Erythroblast (primary cell): ENCODE results near the gene LRIG1.

Source experiments
- DNase-seq, 2 experiments: peaks; one replicate each; lab custom pipeline; 2025; lab: John Stamatoyannopoulos, UW
- GATA1 ChIP-seq: IDR thresholded peaks from 2 replicates; pipeline ENCODE4 v1.6.1; 2011; ENCODE audit warnings: low read depth, mild to moderate bottlenecking, control low read depth, low read length, moderate library complexity
- POLR2A ChIP-seq: IDR thresholded peaks from 2 replicates; pipeline ENCODE4 v1.6.1; 2011; ENCODE audit warnings: mild to moderate bottlenecking, low read length

The LRIG1 gene, protein sequence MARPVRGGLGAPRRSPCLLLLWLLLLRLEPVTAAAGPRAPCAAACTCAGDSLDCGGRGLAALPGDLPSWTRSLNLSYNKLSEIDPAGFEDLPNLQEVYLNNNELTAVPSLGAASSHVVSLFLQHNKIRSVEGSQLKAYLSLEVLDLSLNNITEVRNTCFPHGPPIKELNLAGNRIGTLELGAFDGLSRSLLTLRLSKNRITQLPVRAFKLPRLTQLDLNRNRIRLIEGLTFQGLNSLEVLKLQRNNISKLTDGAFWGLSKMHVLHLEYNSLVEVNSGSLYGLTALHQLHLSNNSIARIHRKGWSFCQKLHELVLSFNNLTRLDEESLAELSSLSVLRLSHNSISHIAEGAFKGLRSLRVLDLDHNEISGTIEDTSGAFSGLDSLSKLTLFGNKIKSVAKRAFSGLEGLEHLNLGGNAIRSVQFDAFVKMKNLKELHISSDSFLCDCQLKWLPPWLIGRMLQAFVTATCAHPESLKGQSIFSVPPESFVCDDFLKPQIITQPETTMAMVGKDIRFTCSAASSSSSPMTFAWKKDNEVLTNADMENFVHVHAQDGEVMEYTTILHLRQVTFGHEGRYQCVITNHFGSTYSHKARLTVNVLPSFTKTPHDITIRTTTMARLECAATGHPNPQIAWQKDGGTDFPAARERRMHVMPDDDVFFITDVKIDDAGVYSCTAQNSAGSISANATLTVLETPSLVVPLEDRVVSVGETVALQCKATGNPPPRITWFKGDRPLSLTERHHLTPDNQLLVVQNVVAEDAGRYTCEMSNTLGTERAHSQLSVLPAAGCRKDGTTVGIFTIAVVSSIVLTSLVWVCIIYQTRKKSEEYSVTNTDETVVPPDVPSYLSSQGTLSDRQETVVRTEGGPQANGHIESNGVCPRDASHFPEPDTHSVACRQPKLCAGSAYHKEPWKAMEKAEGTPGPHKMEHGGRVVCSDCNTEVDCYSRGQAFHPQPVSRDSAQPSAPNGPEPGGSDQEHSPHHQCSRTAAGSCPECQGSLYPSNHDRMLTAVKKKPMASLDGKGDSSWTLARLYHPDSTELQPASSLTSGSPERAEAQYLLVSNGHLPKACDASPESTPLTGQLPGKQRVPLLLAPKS

GRCh38 chr3:66500576-66501482 lies at the start of gene LRIG1:
TSS of gene LRIG1 (minus strand) at chr3:66501022. CDS start at chr3:66500407, 615 bp downstream.
- DNase-seq: peak; percentile 92 to 94
- TF ChIP-seq GATA1: no peak
- TF ChIP-seq POLR2A: peak; percentile 27

DNA sequence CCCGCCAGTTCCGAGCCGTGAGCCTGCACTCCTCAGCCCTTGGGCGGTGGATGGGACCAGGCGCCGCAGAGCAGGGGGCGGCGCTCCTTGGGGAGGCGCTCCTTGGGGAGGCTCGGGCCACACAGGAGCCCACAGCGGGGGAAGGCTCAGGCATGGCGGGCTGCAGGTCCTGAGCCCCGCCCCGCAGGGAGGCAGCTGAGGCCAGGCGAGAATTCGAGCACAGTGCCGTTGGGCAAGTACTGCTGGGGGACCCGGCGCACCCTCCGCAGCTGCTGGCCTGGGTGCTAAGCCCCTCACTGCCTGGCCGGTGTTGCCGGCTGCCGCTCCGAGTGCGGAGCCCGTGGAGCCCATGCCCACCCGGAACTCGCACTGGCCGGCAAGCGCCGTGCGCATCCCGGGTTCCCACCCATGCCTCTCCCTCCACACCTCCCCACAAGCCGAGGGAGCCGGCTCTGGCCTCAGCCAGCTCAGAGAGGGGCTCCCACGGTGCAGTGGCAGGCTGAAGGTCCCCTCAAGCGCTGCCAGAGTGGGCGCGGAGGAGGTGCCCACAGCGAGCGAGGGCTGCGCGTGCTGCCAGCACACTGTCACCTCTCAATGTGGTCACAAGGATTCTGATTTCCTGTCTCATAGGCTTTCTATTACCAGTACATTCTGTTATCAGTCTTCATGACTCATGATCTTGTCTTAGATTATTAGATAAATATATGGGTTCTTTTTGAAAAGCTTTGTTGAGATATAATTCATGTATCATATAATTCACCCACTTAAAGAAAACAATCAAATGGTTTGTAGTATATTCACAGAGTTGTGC lies 44.0 kb upstream of the LRIG1 start:
- no peak for DNase-seq
- no peak for TF ChIP-seq POLR2A
- TF ChIP-seq GATA1: no peak

DNA sequence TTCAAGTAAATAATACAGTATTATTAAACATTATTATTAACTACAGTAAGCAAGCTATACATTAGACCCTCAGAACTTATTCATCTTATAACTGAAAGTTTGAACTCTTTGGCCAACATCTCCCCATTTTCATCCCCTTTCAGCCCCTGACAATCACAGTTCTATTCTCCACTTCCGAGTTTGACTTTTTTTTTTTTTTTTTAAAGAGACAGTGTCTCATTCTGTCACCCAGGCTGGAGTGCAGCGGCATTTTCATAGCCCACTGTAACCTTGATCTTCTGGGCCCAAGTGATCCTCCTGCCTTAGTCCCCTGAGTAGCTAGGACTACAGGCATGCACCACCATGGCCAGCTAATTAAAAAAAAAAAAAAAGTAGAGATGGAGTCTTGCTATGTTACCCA lies 41.3 kb upstream of the LRIG1 start:
- DNase-seq: no peak
- TF ChIP-seq GATA1: no peak
- TF ChIP-seq POLR2A: no peak

- no peak for DNase-seq
Observed at GRCh38 chr3:66539466-66539989, 38.7 kb upstream of the LRIG1 start.

DNA sequence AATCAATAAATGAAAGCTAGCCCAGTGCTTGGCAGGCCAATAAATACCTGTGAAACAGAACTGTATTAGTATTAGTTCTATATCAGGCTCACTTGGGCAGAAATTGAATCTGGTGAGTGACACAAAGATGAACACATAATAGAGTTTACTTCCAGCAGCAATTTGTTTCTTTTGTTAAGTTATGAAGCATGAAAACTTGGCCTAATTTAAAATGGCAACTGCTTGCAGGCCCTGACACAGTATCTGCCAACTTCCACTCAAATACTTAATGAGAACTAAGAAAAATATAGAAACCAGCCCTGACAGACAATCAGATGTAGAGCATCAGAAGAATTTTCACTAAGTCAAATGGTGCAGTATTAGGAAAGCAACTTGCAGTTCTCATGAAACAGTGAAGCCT lies 37.6 kb upstream of the LRIG1 start:
- TF ChIP-seq GATA1: no peak
- TF ChIP-seq POLR2A: no peak
- DNase-seq: no peak

More at GRCh38 chr3:66539466-66539989, 38.7 kb upstream of the LRIG1 start:
- no peak for TF ChIP-seq GATA1
- TF ChIP-seq POLR2A: no peak

DNA sequence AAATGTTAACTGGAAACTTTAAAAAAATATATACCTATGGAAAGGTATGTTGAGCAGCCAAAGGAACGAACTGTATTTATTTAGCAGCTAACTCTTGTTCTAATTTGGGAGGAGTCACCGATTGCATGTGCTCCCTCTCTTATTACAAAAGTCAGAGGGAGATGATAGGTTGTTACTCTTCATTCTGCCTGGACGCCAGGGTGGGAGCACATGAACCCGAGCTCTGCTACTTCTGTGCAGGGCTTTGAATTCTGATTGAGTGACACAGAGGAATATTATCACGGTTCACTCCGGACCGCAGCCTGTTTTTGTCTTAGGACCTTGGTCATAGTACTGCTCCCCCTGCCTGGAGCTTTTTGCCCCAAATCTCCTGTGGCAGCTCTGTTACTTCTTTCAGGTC lies 36.9 kb upstream of the LRIG1 start:
- DNase-seq: no peak
- TF ChIP-seq GATA1 (no peak), POLR2A (no peak)

- no peak for DNase-seq
Observed at GRCh38 chr3:66536791-66537190, 36.0 kb upstream of the LRIG1 start.

DNA sequence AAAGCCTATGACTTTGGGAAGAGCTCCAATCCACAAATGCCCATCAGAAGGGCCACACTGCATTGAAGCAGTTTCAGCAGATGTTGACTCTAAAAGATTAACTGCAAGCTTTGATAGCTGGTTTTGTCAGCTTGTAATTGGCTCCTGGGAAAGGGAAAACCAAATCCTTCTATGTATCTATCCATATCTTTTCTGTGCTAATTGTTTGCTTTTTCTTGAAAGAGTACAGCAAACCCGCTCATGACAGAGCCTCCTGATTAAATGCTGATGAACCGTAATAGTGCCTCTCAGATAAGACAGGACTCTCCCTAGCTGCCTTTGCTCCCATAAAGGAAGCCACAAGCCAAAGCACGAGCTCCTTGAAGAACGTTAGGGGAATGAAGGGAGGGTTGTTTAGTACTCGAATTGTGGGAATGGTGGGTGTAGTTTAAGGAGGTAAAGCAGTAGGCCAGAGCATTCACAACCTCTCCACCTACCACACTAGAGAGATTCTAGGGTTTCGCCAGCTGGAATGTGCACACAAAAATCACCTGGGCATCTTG lies 33.6 kb upstream of the LRIG1 start:
- no peak for DNase-seq
- no peak for TF ChIP-seq POLR2A
- no peak for TF ChIP-seq GATA1

More at GRCh38 chr3:66536791-66537190, 36.0 kb upstream of the LRIG1 start:
- no peak for TF ChIP-seq POLR2A
- TF ChIP-seq GATA1: no peak

DNA sequence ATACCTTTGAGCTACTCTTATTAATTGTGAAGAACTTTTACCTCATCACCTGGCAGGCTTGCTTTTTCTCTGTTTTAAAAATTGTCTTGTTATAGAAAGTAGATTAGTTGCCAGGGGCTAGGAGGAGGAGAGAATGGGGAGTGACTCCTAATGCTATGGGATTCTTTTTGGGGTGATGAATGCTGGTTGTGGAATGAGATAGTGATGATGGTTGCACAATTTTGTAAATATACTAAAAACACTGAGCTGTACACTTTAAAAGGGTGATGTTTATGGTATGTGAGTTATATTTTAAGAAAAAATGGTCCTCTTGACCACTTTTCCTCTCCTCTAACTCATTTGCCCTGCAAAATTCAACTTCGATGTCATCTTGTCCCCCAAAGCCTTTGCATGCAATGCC lies 31.8 kb upstream of the LRIG1 start:
- TF ChIP-seq POLR2A (no peak), GATA1 (no peak)
- DNase-seq: no peak

- no peak for DNase-seq
- TF ChIP-seq POLR2A (no peak), GATA1 (no peak)
Observed at GRCh38 chr3:66532160-66532587, 31.4 kb upstream of the LRIG1 start.

GRCh38 chr3:66531256-66531655 lies 30.4 kb upstream of the LRIG1 start:
- TF ChIP-seq POLR2A (no peak), GATA1 (no peak)
- DNase-seq: no peak
